Measurements from ENCODE around the gene CUL2. TPM values are rescaled to one million over a fixed set of nuclear protein-coding genes. Genes with fewer than 3 reads are reported as not detected.

Gene CUL2
- total RNA-seq, 1 experiment from 2014 or later = 36.1 TPM

DNA sequence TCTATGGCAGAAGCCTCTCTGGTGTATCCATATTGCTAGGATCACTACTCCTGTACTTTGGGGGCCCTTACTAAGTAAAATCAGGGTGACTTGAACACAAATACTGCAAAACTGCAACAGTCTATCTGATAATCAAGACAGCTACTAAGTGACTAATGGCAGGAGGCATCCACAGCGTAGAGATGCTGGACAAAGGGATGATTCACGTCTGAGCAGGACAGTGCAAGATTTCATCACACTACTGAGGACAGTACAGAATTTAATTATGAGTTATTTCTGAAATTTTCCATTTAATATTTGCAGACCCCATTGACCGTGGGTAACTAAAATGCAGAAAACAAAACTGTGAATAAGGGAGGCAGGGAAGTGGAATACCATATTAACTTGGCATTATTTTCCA is 10.4 kb downstream of the CUL2 start:
- Histone ChIP-seq H3K4me3 (replicated peaks in 1 of 2; ENCODE audit: low read depth in 1 of 2, low read length in 2 of 2) (no peak overlapping the region), H3K36me3 (ENCODE audit: control insufficient read depth in 1 of 2, insufficient read depth in 2 of 2, low read length in 2 of 2) (no peaks in the 10 kb centered on the region), H3K4me1 (ENCODE audit: control insufficient read depth in 1 of 2, insufficient read depth in 2 of 2, low read length in 2 of 2) (peaks cover 2 to 10% of the 10 kb centered on the region in 2 experiments; a peak in 1 of 4 replicates), H4K20me1 (ENCODE audit: insufficient read depth) (no peaks in the 10 kb centered on the region), H3K9me3 (ENCODE audit: control insufficient read depth in 1 of 2, insufficient read depth in 1 of 2, low read depth in 1 of 2, low read length in 2 of 2) (no peaks in the 10 kb centered on the region), H3K27ac (ENCODE audit: low read depth, low read length) (no peak overlapping the region), H3K9me2 (ENCODE audit: insufficient read depth) (no peaks in the 10 kb centered on the region), H3K27me3 (ENCODE audit: insufficient read depth, low read length) (no peaks in the 10 kb centered on the region), H2AFZ (ENCODE audit: low read depth, low read length, poor library complexity, severe bottlenecking) (no peak overlapping the region), H3K4me2 (ENCODE audit: low read length) (peak overlapping the region; percentile 12; the same call in 1 of the 2 replicates), H3K79me2 (ENCODE audit: insufficient read depth, low read length) (peaks cover 74% of the 10 kb centered on the region), H3K9ac (ENCODE audit: low read length) (no peak overlapping the region)
- ChIA-PET RAD21 (ENCODE audit: low non-redundant PET in 1 of 2, low total read pairs in 2 of 2, uncharacterized antibody in 2 of 2, unreplicated experiment in 2 of 2) (no interaction called here), POLR2A (interaction anchor here (0.6 kb wide), 1 partner anchor 493 kb away, joined by 3 read pairs; no protein-coding TSS in a partner anchor), CTCF (no interaction called here)
- DNase-seq (ENCODE audit: low read depth, low spot score) (peak; percentile 15), ATAC-seq (peak; percentile 78)
- intact Hi-C loops (cut with micrococcal nuclease) = no loop called here
- BruUV-seq (replicated peaks) = no TSS peak
- TF ChIP-seq POLR2AphosphoS5 (IDR thresholded peaks at IDR 0.05; ENCODE audit: low read depth, low read length) = no peak
- peak; percentile 56 for TF ChIP-seq FOSL1 (IDR thresholded peaks at IDR 0.05; ENCODE audit: low read depth)
- no peak for TF ChIP-seq RAD21 (IDR thresholded peaks at IDR 0.05; ENCODE audit: low read depth)
- peak; percentile 27; the same call in 1 of the 2 replicates for TF ChIP-seq SP1 (IDR thresholded peaks at IDR 0.05; ENCODE audit: low read depth)
- peak; percentile 77 for TF ChIP-seq CEBPB (IDR thresholded peaks at IDR 0.05; ENCODE audit: low read depth)
- TF ChIP-seq CBX3 (IDR thresholded peaks at IDR 0.05; ENCODE audit: low read depth) = no peak
- TF ChIP-seq POLR2A (IDR thresholded peaks at IDR 0.05; ENCODE audit: borderline replicate concordance, extremely low read depth, insufficient read depth, insufficient read length) = no peak
- TF ChIP-seq, protein P1, sequence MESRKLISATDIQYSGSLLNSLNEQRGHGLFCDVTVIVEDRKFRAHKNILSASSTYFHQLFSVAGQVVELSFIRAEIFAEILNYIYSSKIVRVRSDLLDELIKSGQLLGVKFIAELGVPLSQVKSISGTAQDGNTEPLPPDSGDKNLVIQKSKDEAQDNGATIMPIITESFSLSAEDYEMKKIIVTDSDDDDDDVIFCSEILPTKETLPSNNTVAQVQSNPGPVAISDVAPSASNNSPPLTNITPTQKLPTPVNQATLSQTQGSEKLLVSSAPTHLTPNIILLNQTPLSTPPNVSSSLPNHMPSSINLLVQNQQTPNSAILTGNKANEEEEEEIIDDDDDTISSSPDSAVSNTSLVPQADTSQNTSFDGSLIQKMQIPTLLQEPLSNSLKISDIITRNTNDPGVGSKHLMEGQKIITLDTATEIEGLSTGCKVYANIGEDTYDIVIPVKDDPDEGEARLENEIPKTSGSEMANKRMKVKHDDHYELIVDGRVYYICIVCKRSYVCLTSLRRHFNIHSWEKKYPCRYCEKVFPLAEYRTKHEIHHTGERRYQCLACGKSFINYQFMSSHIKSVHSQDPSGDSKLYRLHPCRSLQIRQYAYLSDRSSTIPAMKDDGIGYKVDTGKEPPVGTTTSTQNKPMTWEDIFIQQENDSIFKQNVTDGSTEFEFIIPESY (IDR thresholded peaks at IDR 0.05; ENCODE audit: extremely low read depth, insufficient replicate concordance, low read length) = no peak
- TF ChIP-seq JUND (IDR thresholded peaks at IDR 0.05) = peak; percentile 33; the same call in 1 of the 2 replicates
- no peak for TF ChIP-seq EZH2 (IDR thresholded peaks at IDR 0.05)
- no peak for TF ChIP-seq EZH2phosphoT487 (IDR thresholded peaks at IDR 0.05; ENCODE audit: borderline replicate concordance)

Measured in HCT116 (cell line).